ENCODE data around the gene ZNRF4.

DNA sequence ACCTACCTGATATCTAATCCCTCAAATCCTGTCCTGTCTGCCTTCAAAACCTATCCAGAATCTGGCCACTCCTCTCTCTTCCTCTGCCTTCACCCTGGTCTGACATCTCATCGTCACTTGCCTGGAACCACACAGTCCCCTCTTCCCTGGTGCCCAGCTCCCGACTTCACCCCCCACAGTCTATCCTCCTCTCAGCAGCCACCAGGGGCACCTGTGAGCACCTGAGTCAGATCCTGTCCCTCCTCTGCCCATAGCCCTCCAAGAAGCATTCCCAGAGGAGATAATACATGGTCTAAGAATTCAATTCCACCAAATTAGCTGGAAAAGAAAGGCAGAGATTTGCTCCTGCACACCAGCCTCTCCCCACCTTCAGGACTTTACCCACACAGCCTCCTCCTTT, 48.9 kb downstream of the ZNRF4 start:
- TF ChIP-seq EZH2 (IDR thresholded peaks at IDR 0.05) (no peak), POLR2AphosphoS5 (IDR thresholded peaks at IDR 0.05; ENCODE audit: borderline replicate concordance, low read depth, low read length) (no peak)
